ENCODE measurements around the gene SFMBT1. TPM values are rescaled to one million over a fixed set of nuclear protein-coding genes. Genes with fewer than 3 reads are reported as not detected.
A peak's percentile ranks its signal among the peaks of the same experiment; 100 is the strongest.

The SFMBT1 gene
- total and polyA plus RNA-seq, 8 donors = 4.9 to 15.8 (median 12.8) TPM

- ATAC-seq (peak in 1 of 4 donors; percentile 31), FAIRE-seq (no peak), DNase-seq (no peak)
- no peaks in the 10 kb centered on the region for H3K9me3 ChIP-seq
- H3K4me1 ChIP-seq = peaks cover 5 to 8% (median 5%) of the 10 kb centered on the region in 3 donors
- TF ChIP-seq CTCF (IDR thresholded peaks at IDR 0.05) = no peak
- intact Hi-C loops (cut with DNase I) = no loop called here
- H3K27me3 ChIP-seq = no peaks in the 10 kb centered on the region
- 80 to 87% methylated on average over 2 of the region's 2 CpGs for WGBS, 2 donors
- no peaks in the 10 kb centered on the region for H3K36me3 ChIP-seq
- no peak overlapping the region for H3K27ac ChIP-seq
- no peak overlapping the region for H3K4me3 ChIP-seq
These were observed 35.9 kb downstream of the SFMBT1 start for GRCh38 chr3:53009826-53010539.

- intact Hi-C loops (cut with DNase I) = no loop called here
- Histone ChIP-seq H3K4me1 (peaks cover 5 to 8% (median 5%) of the 10 kb centered on the region in 3 donors), H3K36me3 (no peaks in the 10 kb centered on the region), H3K27ac (no peak overlapping the region), H3K4me3 (no peak overlapping the region), H3K9me3 (no peaks in the 10 kb centered on the region), H3K27me3 (no peaks in the 10 kb centered on the region)
- FAIRE-seq = no peak
- ATAC-seq = no peak
- WGBS, 2 donors = 93 to 94% methylated on average over 6 of the region's 6 CpGs
- no peak for DNase-seq
- TF ChIP-seq CTCF (IDR thresholded peaks at IDR 0.05) = no peak
These were observed 36.9 kb downstream of the SFMBT1 start for GRCh38 chr3:53008932-53009331.

- WGBS, 2 donors = 53 to 56% methylated on average over 12 of the region's 12 CpGs
- peak; percentile 45 to 55 (median 52) for ATAC-seq
- Histone ChIP-seq H3K36me3 (no peaks in the 10 kb centered on the region), H3K9me3 (no peaks in the 10 kb centered on the region), H3K27me3 (no peaks in the 10 kb centered on the region), H3K4me3 (no peak overlapping the region), H3K27ac (no peak overlapping the region), H3K4me1 (peaks cover 5 to 10% (median 8%) of the 10 kb centered on the region in 3 donors)
- FAIRE-seq = no peak
- intact Hi-C loops (cut with DNase I) = no loop called here
- TF ChIP-seq CTCF (IDR thresholded peaks at IDR 0.05) = no peak
- no peak for DNase-seq
These were observed 39.9 kb downstream of the SFMBT1 start for GRCh38 chr3:53005854-53006513.

- intact Hi-C loops (cut with DNase I) = no loop called here
- FAIRE-seq (no peak), ATAC-seq (peak in 3 of 4 donors; percentile 25 to 33 (median 32)), DNase-seq (no peak)
- WGBS, 2 donors = 62 to 63% methylated on average over 3 of the region's 3 CpGs
- Histone ChIP-seq H3K9me3 (no peaks in the 10 kb centered on the region), H3K4me1 (peaks cover 5 to 10% (median 8%) of the 10 kb centered on the region in 3 donors), H3K27ac (no peak overlapping the region), H3K36me3 (no peaks in the 10 kb centered on the region), H3K4me3 (no peak overlapping the region), H3K27me3 (no peaks in the 10 kb centered on the region)
- no peak for TF ChIP-seq CTCF (IDR thresholded peaks at IDR 0.05)
These were observed 40.5 kb downstream of the SFMBT1 start for GRCh38 chr3:53005338-53005737.

GRCh38 chr3:53003320-53003719, 42.6 kb downstream of the SFMBT1 start:
- intact Hi-C loops (cut with DNase I) = no loop called here
- Histone ChIP-seq H3K27ac (no peak overlapping the region), H3K36me3 (no peaks in the 10 kb centered on the region), H3K9me3 (no peaks in the 10 kb centered on the region), H3K4me3 (no peak overlapping the region), H3K27me3 (no peaks in the 10 kb centered on the region), H3K4me1 (peaks cover 0 to 10% (median 3%) of the 10 kb centered on the region in 3 donors)
- no peak for TF ChIP-seq CTCF (IDR thresholded peaks at IDR 0.05)
- 61 to 69% methylated on average over 7 of the region's 7 CpGs for WGBS, 2 donors
- FAIRE-seq (no peak), ATAC-seq (no peak), DNase-seq (no peak)
